ENCODE data around the gene SLC44A2. TPM values are rescaled to one million over a fixed set of nuclear protein-coding genes. Genes with fewer than 3 reads are reported as not detected.

Gene SLC44A2
- total RNA-seq, 3 donors from 2014 or later = 90.0 to 179 (median 116) TPM

GRCh38 chr19:10604460-10604980 is 20.8 kb upstream of the SLC44A2 start:
- no peaks in the 10 kb centered on the region for H3K36me3 ChIP-seq (ENCODE audit: low read depth)
- DNase-seq = no peak
- no peak overlapping the region for H3K4me3 ChIP-seq
- peaks cover 6% of the 10 kb centered on the region for H3K4me1 ChIP-seq (ENCODE audit: low read depth)
- H3K9me3 ChIP-seq = no peaks in the 10 kb centered on the region
- ATAC-seq = peak; percentile 13
- intact Hi-C loops (cut with DNase I, micrococcal nuclease) = no loop called here
- no peak for TF ChIP-seq CTCF (IDR thresholded peaks at IDR 0.05)

- TF ChIP-seq CTCF (IDR thresholded peaks at IDR 0.05) = no peak
- ATAC-seq = no peak
- no peak for DNase-seq
- H3K4me3 ChIP-seq = no peak overlapping the region
- no peaks in the 10 kb centered on the region for H3K36me3 ChIP-seq (ENCODE audit: low read depth)
- no peaks in the 10 kb centered on the region for H3K9me3 ChIP-seq
- H3K4me1 ChIP-seq (ENCODE audit: low read depth) = peaks cover 7% of the 10 kb centered on the region
- intact Hi-C loops (cut with DNase I, micrococcal nuclease) = no loop called here
Observed at GRCh38 chr19:10611907-10612306, 13.4 kb upstream of the SLC44A2 start.

GRCh38 chr19:10612499-10613119 is 12.7 kb upstream of the SLC44A2 start:
- ATAC-seq (peak; percentile 92), DNase-seq (peak; percentile 66 to 67 (median 67))
- no peak for TF ChIP-seq CTCF (IDR thresholded peaks at IDR 0.05)
- H3K36me3 ChIP-seq (ENCODE audit: low read depth) = no peaks in the 10 kb centered on the region
- intact Hi-C loops (cut with DNase I, micrococcal nuclease) = no loop called here
- H3K4me1 ChIP-seq (ENCODE audit: low read depth) = peaks cover 7% of the 10 kb centered on the region
- H3K4me3 ChIP-seq = no peak overlapping the region
- H3K9me3 ChIP-seq = no peaks in the 10 kb centered on the region

- no peak for TF ChIP-seq CTCF (IDR thresholded peaks at IDR 0.05)
- Histone ChIP-seq H3K9me3 (no peaks in the 10 kb centered on the region), H3K36me3 (ENCODE audit: low read depth) (no peaks in the 10 kb centered on the region), H3K4me1 (ENCODE audit: low read depth) (peaks cover 7% of the 10 kb centered on the region), H3K4me3 (no peak overlapping the region)
- intact Hi-C loops (cut with DNase I, micrococcal nuclease) = no loop called here
- ATAC-seq (no peak), DNase-seq (no peak)
Observed at GRCh38 chr19:10615429-10616023, 9.8 kb upstream of the SLC44A2 start.

GRCh38 chr19:10617409-10618121 is 7.8 kb upstream of the SLC44A2 start:
- intact Hi-C loops (cut with DNase I, micrococcal nuclease) = no loop called here
- Histone ChIP-seq H3K9me3 (no peaks in the 10 kb centered on the region), H3K36me3 (ENCODE audit: low read depth) (no peaks in the 10 kb centered on the region), H3K4me3 (no peak overlapping the region), H3K4me1 (ENCODE audit: low read depth) (peaks cover 6% of the 10 kb centered on the region)
- TF ChIP-seq CTCF (IDR thresholded peaks at IDR 0.05) = no peak
- ATAC-seq (no peak), DNase-seq (no peak)
